Measurements from ENCODE around the gene PGAM1.
"Not testable (repeated sequence)": the region's sequence is repeated elsewhere in the genome, so short reads cannot be mapped to it uniquely, and the experiment has no call there.

PGAM1 gene

DNA sequence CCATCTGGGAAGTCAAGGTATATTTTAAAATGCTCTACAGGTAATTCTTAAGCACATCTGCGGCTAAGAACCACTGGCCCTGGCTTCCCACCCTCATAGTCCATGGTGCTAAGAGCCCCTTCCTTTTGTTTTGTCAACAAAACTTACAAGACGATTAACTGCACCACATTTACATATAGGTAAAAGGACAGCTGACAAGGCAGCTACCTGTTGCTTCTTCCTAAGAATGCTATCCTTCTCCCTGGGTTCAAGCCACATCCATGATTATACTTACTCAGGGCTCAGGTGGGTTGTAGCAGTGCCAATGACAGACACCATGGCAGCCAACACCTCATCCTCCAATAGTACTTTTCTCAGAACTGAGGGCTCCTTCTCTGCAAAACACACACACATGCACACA is 36.3 kb downstream of the PGAM1 start:
- no peak for DNase-seq (ENCODE audit: low read depth)
- in situ Hi-C loops (cut with HindIII; ENCODE audit: low sequenced_read_pairs), result no loop called here
- TF ChIP-seq, protein P1, sequence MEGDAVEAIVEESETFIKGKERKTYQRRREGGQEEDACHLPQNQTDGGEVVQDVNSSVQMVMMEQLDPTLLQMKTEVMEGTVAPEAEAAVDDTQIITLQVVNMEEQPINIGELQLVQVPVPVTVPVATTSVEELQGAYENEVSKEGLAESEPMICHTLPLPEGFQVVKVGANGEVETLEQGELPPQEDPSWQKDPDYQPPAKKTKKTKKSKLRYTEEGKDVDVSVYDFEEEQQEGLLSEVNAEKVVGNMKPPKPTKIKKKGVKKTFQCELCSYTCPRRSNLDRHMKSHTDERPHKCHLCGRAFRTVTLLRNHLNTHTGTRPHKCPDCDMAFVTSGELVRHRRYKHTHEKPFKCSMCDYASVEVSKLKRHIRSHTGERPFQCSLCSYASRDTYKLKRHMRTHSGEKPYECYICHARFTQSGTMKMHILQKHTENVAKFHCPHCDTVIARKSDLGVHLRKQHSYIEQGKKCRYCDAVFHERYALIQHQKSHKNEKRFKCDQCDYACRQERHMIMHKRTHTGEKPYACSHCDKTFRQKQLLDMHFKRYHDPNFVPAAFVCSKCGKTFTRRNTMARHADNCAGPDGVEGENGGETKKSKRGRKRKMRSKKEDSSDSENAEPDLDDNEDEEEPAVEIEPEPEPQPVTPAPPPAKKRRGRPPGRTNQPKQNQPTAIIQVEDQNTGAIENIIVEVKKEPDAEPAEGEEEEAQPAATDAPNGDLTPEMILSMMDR (IDR thresholded peaks at IDR 0.05; ENCODE audit: low read depth, low read length, missing control alignments), result no peak
- no peak overlapping the region for H3K4me3 ChIP-seq (ENCODE audit: low read depth, low read length)

DNA sequence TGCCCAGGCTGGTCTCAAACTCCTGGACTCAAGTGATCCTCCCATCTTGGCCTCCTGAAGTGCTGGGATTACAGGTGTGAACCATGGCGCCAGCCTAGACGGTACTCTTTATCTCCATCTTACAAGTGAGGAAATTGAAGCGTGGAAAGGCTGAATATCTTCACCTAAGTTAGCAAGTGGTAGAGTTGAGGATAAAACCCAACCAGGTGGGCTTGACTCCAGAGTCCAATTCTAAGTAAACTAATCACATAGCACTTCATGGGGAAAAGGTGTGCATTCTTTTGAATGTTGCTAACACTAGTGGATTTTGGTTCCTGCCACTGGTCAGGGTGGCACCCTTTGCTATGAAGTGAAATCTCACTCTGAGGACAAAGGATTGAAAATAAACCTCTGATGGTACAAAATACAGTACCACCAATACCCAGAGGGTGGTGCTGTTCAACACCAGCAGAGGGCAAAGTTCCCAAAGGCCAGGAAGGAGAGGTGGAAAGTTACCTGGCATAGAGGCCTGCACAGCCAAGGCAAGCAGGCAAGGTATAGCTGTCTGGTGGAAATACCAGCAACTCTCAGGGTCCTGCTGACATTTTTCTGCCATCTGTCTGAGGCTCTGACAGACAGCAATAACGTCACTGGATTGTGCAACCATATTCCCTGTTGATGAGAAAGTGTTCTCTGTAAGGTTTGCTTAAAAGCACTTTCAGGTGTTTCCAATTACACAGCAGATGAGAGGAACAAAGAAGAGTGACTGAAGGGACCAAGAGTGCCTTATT is 37.6 kb downstream of the PGAM1 start:
- in situ Hi-C loops (cut with HindIII; ENCODE audit: low sequenced_read_pairs), result no loop called here
- TF ChIP-seq, protein P1 (IDR thresholded peaks at IDR 0.05; ENCODE audit: low read depth, low read length, missing control alignments), result peak; percentile 85
- H3K4me3 ChIP-seq (ENCODE audit: low read depth, low read length), result no peak overlapping the region
- DNase-seq (ENCODE audit: low read depth), result no peak

DNA sequence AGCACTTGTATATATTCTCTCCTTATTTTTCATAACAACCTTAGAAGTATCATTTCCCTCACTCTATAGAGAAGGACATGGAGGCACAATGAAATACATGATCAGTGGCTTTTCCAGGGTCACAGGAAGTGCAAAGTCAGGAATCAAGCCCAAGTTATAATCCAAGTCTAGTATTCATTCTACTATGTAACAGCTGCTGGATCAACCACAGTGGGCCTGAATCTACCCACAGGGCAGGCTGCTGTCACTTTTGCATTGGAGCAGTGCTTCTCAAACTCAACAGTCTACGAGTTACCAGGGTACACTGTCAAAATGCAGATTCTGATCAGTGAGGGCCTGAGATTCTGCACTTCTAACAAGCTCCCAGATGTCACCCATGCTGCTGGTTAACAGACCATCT is 38.2 kb downstream of the PGAM1 start:
- H3K4me3 ChIP-seq (ENCODE audit: low read depth, low read length), result no peak overlapping the region
- TF ChIP-seq, protein P1 (IDR thresholded peaks at IDR 0.05; ENCODE audit: low read depth, low read length, missing control alignments), result no peak
- in situ Hi-C loops (cut with HindIII; ENCODE audit: low sequenced_read_pairs), result no loop called here
- no peak for DNase-seq (ENCODE audit: low read depth)

DNA sequence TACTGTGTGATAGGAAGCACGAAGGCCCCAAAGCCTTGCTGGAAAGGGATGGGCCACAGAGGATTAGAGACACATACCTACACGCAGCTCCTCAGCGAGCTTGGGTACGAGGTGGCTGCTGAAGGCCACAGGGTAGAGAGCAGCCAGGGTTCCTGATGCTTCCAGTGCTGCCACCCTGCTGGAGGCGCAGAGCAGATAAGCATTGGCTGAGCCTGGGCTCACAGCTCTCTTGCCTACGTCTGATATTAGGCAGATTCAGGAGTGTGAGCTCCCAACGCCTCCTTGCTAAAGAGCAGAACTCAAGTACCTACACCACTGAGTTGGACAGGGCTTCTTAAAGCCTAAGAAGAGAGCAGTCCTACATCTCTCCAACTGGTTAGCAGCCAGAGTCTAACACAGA is 40.0 kb downstream of the PGAM1 start:
- in situ Hi-C loops (cut with HindIII; ENCODE audit: low sequenced_read_pairs), result no loop called here
- H3K4me3 ChIP-seq (ENCODE audit: low read depth, low read length), result no peak overlapping the region
- TF ChIP-seq, protein P1 (IDR thresholded peaks at IDR 0.05; ENCODE audit: low read depth, low read length, missing control alignments), result no peak
- no peak for DNase-seq (ENCODE audit: low read depth)

DNA sequence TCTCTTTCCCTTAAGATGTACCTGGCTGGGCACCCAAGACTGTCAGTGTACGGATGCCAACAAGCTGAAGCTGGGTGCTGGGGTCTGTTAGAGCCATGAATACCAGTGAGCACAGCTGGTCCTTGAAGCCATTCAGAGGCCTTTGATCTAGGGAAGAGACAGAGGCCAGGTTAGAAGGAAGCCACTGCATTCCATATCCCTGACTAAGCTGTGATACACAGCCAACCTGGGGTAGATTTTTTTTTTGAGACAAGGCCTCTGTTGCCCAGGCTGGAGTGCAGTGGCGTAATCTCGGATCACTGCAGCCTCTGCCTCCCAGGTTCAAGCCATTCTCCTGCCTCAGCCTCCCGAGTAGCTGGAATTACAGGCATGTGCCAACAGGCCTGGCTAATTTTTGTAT is 40.8 kb downstream of the PGAM1 start:
- DNase-seq (ENCODE audit: low read depth), result no peak
- in situ Hi-C loops (cut with HindIII; ENCODE audit: low sequenced_read_pairs), result no loop called here
- no peak overlapping the region for H3K4me3 ChIP-seq (ENCODE audit: low read depth, low read length)
- TF ChIP-seq, protein P1 (IDR thresholded peaks at IDR 0.05; ENCODE audit: low read depth, low read length, missing control alignments), result no peak

DNA sequence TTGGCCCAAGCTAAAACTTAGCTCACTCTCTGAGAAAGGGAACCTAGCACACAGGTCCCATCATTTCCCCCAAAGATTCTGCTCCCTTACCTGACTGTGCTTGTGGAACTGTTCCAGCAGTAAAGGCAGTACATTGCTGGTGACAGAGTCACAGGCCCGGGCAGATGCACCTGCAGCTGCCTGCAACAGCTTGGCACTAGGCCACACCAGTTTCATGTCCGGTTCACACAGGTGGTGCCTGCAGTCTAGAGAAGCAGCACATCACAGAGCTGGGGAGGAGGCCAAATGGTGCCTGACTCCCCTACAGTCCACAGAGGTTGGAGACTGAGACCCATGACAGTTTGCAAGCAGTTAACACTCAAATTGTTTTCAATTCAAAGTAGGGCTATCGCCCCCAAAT is 42.2 kb downstream of the PGAM1 start:
- no peak overlapping the region for H3K4me3 ChIP-seq (ENCODE audit: low read depth, low read length)
- no peak for DNase-seq (ENCODE audit: low read depth)
- TF ChIP-seq, protein P1 (IDR thresholded peaks at IDR 0.05; ENCODE audit: low read depth, low read length, missing control alignments), result no peak
- in situ Hi-C loops (cut with HindIII; ENCODE audit: low sequenced_read_pairs), result no loop called here

DNA sequence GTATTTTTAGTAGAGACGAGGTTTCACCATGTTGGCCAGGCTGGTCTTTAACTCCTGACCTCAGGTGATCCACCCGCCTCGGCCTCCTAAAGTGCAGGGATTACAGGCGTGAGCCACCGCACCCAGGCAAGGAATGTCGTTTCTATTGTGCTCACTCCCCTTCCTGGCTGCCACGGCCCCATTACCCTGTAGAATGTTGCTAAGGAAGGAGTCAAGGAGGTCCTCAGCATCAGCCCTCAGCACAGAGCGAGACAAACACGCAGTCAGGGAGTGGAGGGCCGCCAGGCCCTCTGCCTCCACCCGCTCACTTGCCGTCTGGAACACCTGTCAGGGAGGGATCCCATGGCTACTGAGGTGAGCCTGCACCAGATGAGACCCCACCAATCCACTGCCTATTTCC is 42.8 kb downstream of the PGAM1 start:
- DNase-seq (ENCODE audit: low read depth); H3K4me3 ChIP-seq (ENCODE audit: low read depth, low read length); in situ Hi-C loops (cut with HindIII; ENCODE audit: low sequenced_read_pairs): not testable (repeated sequence)

Measured in astrocyte of the cerebellum (primary cell).